ENCODE data around the gene PRPSAP2.

- TF ChIP-seq, protein P1, sequence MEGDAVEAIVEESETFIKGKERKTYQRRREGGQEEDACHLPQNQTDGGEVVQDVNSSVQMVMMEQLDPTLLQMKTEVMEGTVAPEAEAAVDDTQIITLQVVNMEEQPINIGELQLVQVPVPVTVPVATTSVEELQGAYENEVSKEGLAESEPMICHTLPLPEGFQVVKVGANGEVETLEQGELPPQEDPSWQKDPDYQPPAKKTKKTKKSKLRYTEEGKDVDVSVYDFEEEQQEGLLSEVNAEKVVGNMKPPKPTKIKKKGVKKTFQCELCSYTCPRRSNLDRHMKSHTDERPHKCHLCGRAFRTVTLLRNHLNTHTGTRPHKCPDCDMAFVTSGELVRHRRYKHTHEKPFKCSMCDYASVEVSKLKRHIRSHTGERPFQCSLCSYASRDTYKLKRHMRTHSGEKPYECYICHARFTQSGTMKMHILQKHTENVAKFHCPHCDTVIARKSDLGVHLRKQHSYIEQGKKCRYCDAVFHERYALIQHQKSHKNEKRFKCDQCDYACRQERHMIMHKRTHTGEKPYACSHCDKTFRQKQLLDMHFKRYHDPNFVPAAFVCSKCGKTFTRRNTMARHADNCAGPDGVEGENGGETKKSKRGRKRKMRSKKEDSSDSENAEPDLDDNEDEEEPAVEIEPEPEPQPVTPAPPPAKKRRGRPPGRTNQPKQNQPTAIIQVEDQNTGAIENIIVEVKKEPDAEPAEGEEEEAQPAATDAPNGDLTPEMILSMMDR (IDR thresholded peaks at IDR 0.05 in 8 of 11, conservative IDR thresholded peaks at IDR 0.05 in 3 of 11), result no peak
- no peak for TF ChIP-seq POLR2A (IDR thresholded peaks at IDR 0.05)
These were observed 74.6 kb downstream of the PRPSAP2 start for GRCh38 chr17:18932360-18933055.

Measured in spleen (tissue), 7 donors.